ENCODE data around the gene IDI1. TPM values are rescaled to one million over a fixed set of nuclear protein-coding genes. Genes with fewer than 3 reads are reported as not detected.

Gene IDI1
- total and polyA plus RNA-seq, 7 experiments from 2014 or later, result 23.4 to 159 (median 34.6) TPM

GRCh38 chr10:1078668-1079067 lies 29.7 kb upstream of the IDI1 start:
- Mint-ChIP-seq H3K9me3 (no peaks in the 10 kb centered on the region), H3K36me3 (peaks cover 4 to 33% (median 22%) of the 10 kb centered on the region in 5 donors), H3K4me1 (peaks cover 7 to 25% (median 13%) of the 10 kb centered on the region in 7 donors), H3K27ac (peak overlapping the region in 2 of 9 donors; percentile 45 to 60), H3K4me3 (no peak overlapping the region), H3K27me3 (no peaks in the 10 kb centered on the region)
- Histone ChIP-seq H3K36me3 (ENCODE audit: control insufficient read depth in 2 of 3, insufficient read depth in 3 of 3, low read length in 3 of 3) (peaks cover 12 to 56% (median 19%) of the 10 kb centered on the region in 3 experiments), H3K4me3 (ENCODE audit: low read length) (no peak overlapping the region), H3K27ac (ENCODE audit: low read depth, low read length) (no peak overlapping the region), H3K9me3 (ENCODE audit: control insufficient read depth in 2 of 3, low read length in 3 of 3) (no peaks in the 10 kb centered on the region), H3K4me1 (ENCODE audit: control insufficient read depth in 2 of 2, insufficient read depth in 2 of 2, low read length in 2 of 2) (peaks cover 0 to 3% of the 10 kb centered on the region in 2 donors), H3K27me3 (ENCODE audit: control insufficient read depth in 2 of 2, insufficient read depth in 2 of 2, low read length in 2 of 2) (no peaks in the 10 kb centered on the region)
- CTCF ChIA-PET, result no interaction called here
- ATAC-seq (no peak), DNase-seq (no peak)
- POLR2A ChIA-PET, result interaction anchor here (0.7 kb wide), 1 partner anchor 34 kb away, joined by 3 read pairs; no protein-coding TSS in a partner anchor
- intact Hi-C loops (cut with micrococcal nuclease), result loop anchor here in 1 of 2 donors (10.0 kb wide), 1 partner anchor 564 kb away; no protein-coding TSS in a partner anchor

GRCh38 chr10:1074748-1075308 lies 25.9 kb upstream of the IDI1 start:
- Histone ChIP-seq H3K36me3 (ENCODE audit: control insufficient read depth in 2 of 3, insufficient read depth in 3 of 3, low read length in 3 of 3) (peaks cover 4 to 38% (median 5%) of the 10 kb centered on the region in 3 experiments), H3K27me3 (ENCODE audit: control insufficient read depth in 2 of 2, insufficient read depth in 2 of 2, low read length in 2 of 2) (no peaks in the 10 kb centered on the region), H3K4me3 (ENCODE audit: low read length) (no peak overlapping the region), H3K9me3 (ENCODE audit: control insufficient read depth in 2 of 3, low read length in 3 of 3) (no peaks in the 10 kb centered on the region), H3K27ac (ENCODE audit: low read depth, low read length) (no peak overlapping the region), H3K4me1 (ENCODE audit: control insufficient read depth in 2 of 2, insufficient read depth in 2 of 2, low read length in 2 of 2) (peaks cover 3 to 4% of the 10 kb centered on the region in 2 donors)
- DNase-seq, result peak in 3 of 9 donors; percentile 7 to 23 (median 21)
- Mint-ChIP-seq H3K4me1 (peaks cover 8 to 29% (median 21%) of the 10 kb centered on the region in 7 donors), H3K4me3 (peak overlapping the region in 1 of 10 donors; percentile 0), H3K36me3 (peaks cover 4 to 15% (median 6%) of the 10 kb centered on the region in 5 donors), H3K27me3 (no peaks in the 10 kb centered on the region), H3K27ac (peak overlapping the region in 6 of 9 donors; percentile 9 to 83 (median 46)), H3K9me3 (no peaks in the 10 kb centered on the region)
- POLR2A ChIA-PET, result interaction anchor here (1.3 kb wide), 2 partner anchors 12 to 30 kb away, joined by 3 to 4 read pairs; no protein-coding TSS in a partner anchor
- CTCF ChIA-PET, result interaction anchor here (0.8 kb wide), 1 partner anchor 15 kb away, joined by 3 read pairs; no protein-coding TSS in a partner anchor
- intact Hi-C loops (cut with micrococcal nuclease), result loop anchor here (1.0 to 10.0 kb wide), 4 partner anchors 18 to 564 kb away; partner anchors contain the start of genes IDI1 (in 1 of the 2) and WDR37 (in 1 of the 2)
- peak; percentile 34 for ATAC-seq

- peaks cover 14 to 34% (median 28%) of the 10 kb centered on the region in 7 donors for H3K4me1 Mint-ChIP-seq
- Histone ChIP-seq H3K27ac (ENCODE audit: low read depth, low read length) (no peak overlapping the region), H3K27me3 (ENCODE audit: control insufficient read depth in 2 of 2, insufficient read depth in 2 of 2, low read length in 2 of 2) (no peaks in the 10 kb centered on the region), H3K4me1 (ENCODE audit: control insufficient read depth in 2 of 2, insufficient read depth in 2 of 2, low read length in 2 of 2) (peaks cover 3 to 9% of the 10 kb centered on the region in 2 donors), H3K9me3 (ENCODE audit: control insufficient read depth in 2 of 3, low read length in 3 of 3) (no peaks in the 10 kb centered on the region), H3K36me3 (ENCODE audit: control insufficient read depth in 2 of 3, insufficient read depth in 3 of 3, low read length in 3 of 3) (peaks cover 4 to 31% (median 4%) of the 10 kb centered on the region in 3 experiments), H3K4me3 (ENCODE audit: low read length) (no peak overlapping the region)
- H3K27me3 Mint-ChIP-seq, result no peaks in the 10 kb centered on the region
- ATAC-seq (peak; percentile 38), DNase-seq (no peak)
- intact Hi-C loops (cut with micrococcal nuclease), result loop anchor here (2.0 to 10.0 kb wide), 3 partner anchors 17 to 563 kb away; partner anchors contain the start of gene WDR37 (in 1 of the 2)
- ChIA-PET POLR2A (interaction anchor here (0.6 to 1.3 kb wide), 2 partner anchors 26 to 30 kb away, joined by 3 read pairs; partner anchors contain the start of gene IDI1), CTCF (no interaction called here)
- H3K36me3 Mint-ChIP-seq, result peaks cover 3 to 9% (median 4%) of the 10 kb centered on the region in 5 donors
- no peak overlapping the region for H3K4me3 Mint-ChIP-seq
- no peaks in the 10 kb centered on the region for H3K9me3 Mint-ChIP-seq
- peak overlapping the region in 5 of 9 donors; percentile 28 to 62 (median 39) for H3K27ac Mint-ChIP-seq
Observed at GRCh38 chr10:1074052-1074747, 25.3 kb upstream of the IDI1 start.

- no peaks in the 10 kb centered on the region for H3K9me3 ChIP-seq (ENCODE audit: control insufficient read depth in 2 of 3, low read length in 3 of 3)
- H3K27me3 ChIP-seq (ENCODE audit: control insufficient read depth in 2 of 2, insufficient read depth in 2 of 2, low read length in 2 of 2), result no peaks in the 10 kb centered on the region
- no peaks in the 10 kb centered on the region for H3K9me3 Mint-ChIP-seq
- ATAC-seq (no peak), DNase-seq (no peak)
- H3K4me3 ChIP-seq (ENCODE audit: low read length), result no peak overlapping the region
- no peak overlapping the region for H3K4me3 Mint-ChIP-seq
- H3K27me3 Mint-ChIP-seq, result no peaks in the 10 kb centered on the region
- intact Hi-C loops (cut with micrococcal nuclease), result loop anchor here in 1 of 2 donors (10.0 kb wide), 1 partner anchor 556 kb away; no protein-coding TSS in a partner anchor
- H3K27ac ChIP-seq (ENCODE audit: low read depth, low read length), result no peak overlapping the region
- POLR2A ChIA-PET, result interaction anchor here (2.5 kb wide), 1 partner anchor 22 kb away, joined by 10 read pairs; the partner anchor contains the start of gene IDI1
- peak overlapping the region in 1 of 9 donors; percentile 36 for H3K27ac Mint-ChIP-seq
- H3K36me3 Mint-ChIP-seq, result peaks cover 0 to 11% (median 4%) of the 10 kb centered on the region in 5 donors
- H3K4me1 Mint-ChIP-seq, result peaks cover 32 to 62% (median 55%) of the 10 kb centered on the region in 7 donors
- CTCF ChIA-PET, result no interaction called here
- peaks cover 3 to 15% of the 10 kb centered on the region in 2 donors for H3K4me1 ChIP-seq (ENCODE audit: control insufficient read depth in 2 of 2, insufficient read depth in 2 of 2, low read length in 2 of 2)
- peaks cover 0 to 24% (median 0%) of the 10 kb centered on the region in 3 experiments for H3K36me3 ChIP-seq (ENCODE audit: control insufficient read depth in 2 of 3, insufficient read depth in 3 of 3, low read length in 3 of 3)
Observed at GRCh38 chr10:1070919-1071318, 22.0 kb upstream of the IDI1 start.

- no peak for DNase-seq
- Mint-ChIP-seq H3K27me3 (no peaks in the 10 kb centered on the region), H3K4me1 (peaks cover 34 to 70% (median 65%) of the 10 kb centered on the region in 7 donors), H3K4me3 (peak overlapping the region in 1 of 10 donors; percentile 60), H3K36me3 (peaks cover 0 to 12% (median 6%) of the 10 kb centered on the region in 5 donors), H3K27ac (peak overlapping the region in 3 of 9 donors; percentile 5 to 75 (median 32)), H3K9me3 (no peaks in the 10 kb centered on the region)
- Histone ChIP-seq H3K27me3 (ENCODE audit: control insufficient read depth in 2 of 2, insufficient read depth in 2 of 2, low read length in 2 of 2) (no peaks in the 10 kb centered on the region), H3K4me3 (ENCODE audit: low read length) (no peak overlapping the region), H3K27ac (ENCODE audit: low read depth, low read length) (no peak overlapping the region), H3K36me3 (ENCODE audit: control insufficient read depth in 2 of 3, insufficient read depth in 3 of 3, low read length in 3 of 3) (peaks cover 0 to 13% (median 0%) of the 10 kb centered on the region in 3 experiments), H3K4me1 (ENCODE audit: control insufficient read depth in 2 of 2, insufficient read depth in 2 of 2, low read length in 2 of 2) (peaks cover 16 to 26% of the 10 kb centered on the region in 2 donors), H3K9me3 (ENCODE audit: control insufficient read depth in 2 of 3, low read length in 3 of 3) (no peaks in the 10 kb centered on the region)
- POLR2A ChIA-PET, result interaction anchor here (0.7 to 2.5 kb wide), 2 partner anchors 20 to 584 kb away, joined by 3 to 10 read pairs; partner anchors contain the start of gene IDI1
- CTCF ChIA-PET, result interaction anchor here (0.8 kb wide), 1 partner anchor 9 kb away, joined by 3 read pairs; no protein-coding TSS in a partner anchor
- intact Hi-C loops (cut with micrococcal nuclease), result no loop called here
- ATAC-seq, result no peak
Observed at GRCh38 chr10:1068380-1069361, 19.8 kb upstream of the IDI1 start.

All from naive thymus-derived CD4-positive, alpha-beta T cell (primary cell).